Astrocyte (in vitro differentiated cells and primary cell): Measurements from ENCODE around the gene CERS6. TPM values are rescaled to one million over a fixed set of nuclear protein-coding genes. Genes with fewer than 3 reads are reported as not detected.

ENCODE experiments used
- DNase-seq: peaks from one replicate; pipeline ENCODE4 v3.0.0-alpha.2; 2010; ENCODE audit warnings: low read depth
- FAIRE-seq: peaks from 2 replicates; lab custom pipeline; 2011; peaks lifted over from hg19 to GRCh38; lab: Jason Lieb, UNC
- H2AFZ ChIP-seq: 2 replicates; pipeline ENCODE4 v1.6.0; 2012; ENCODE audit warnings: low read depth, low read length, inconsistent platforms
- H3K27ac ChIP-seq: 2 replicates; pipeline ENCODE4 v1.5.1; 2011; ENCODE audit warnings: low read depth, low read length, inconsistent platforms
- H3K27me3 ChIP-seq: 2 replicates; pipeline ENCODE4 v1.6.0; 2011; ENCODE audit warnings: low read length, inconsistent platforms; ENCODE audit not compliant: insufficient read depth
- H3K36me3 ChIP-seq: 2 replicates; pipeline ENCODE4 v1.5.1; 2011; ENCODE audit warnings: low read length, inconsistent platforms; ENCODE audit not compliant: insufficient read depth
- H3K4me1 ChIP-seq: 2 replicates; pipeline ENCODE4 v1.5.1; 2011; ENCODE audit warnings: low read length, inconsistent platforms; ENCODE audit not compliant: insufficient read depth
- H3K4me2 ChIP-seq: 2 replicates; pipeline ENCODE4 v1.6.0; 2012; ENCODE audit warnings: low read length, inconsistent platforms
- H3K4me3 ChIP-seq: 2 replicates; pipeline ENCODE4 v1.5.1; 2011; ENCODE audit warnings: low read depth, mild to moderate bottlenecking, low read length, inconsistent platforms; ENCODE audit not compliant: insufficient read depth
- H3K79me2 ChIP-seq: 2 replicates; pipeline ENCODE4 v1.6.0; 2012; ENCODE audit warnings: mild to moderate bottlenecking, low read length, inconsistent platforms; ENCODE audit not compliant: insufficient read depth
- H3K9ac ChIP-seq: 2 replicates; pipeline ENCODE4 v1.6.0; 2012; ENCODE audit warnings: mild to moderate bottlenecking, low read length, inconsistent platforms
- H3K9me3 ChIP-seq: 2 replicates; pipeline ENCODE4 v1.5.1; 2012; ENCODE audit warnings: low read depth, mild to moderate bottlenecking, low read length, inconsistent platforms; ENCODE audit not compliant: insufficient read depth
- H4K20me1 ChIP-seq: 2 replicates; pipeline ENCODE4 v1.6.0; 2012; ENCODE audit warnings: low read length, inconsistent platforms; ENCODE audit not compliant: insufficient read depth
- H3K27ac Mint-ChIP-seq: one replicate; pipeline ENCODE4 v1.8.0; 2021; ENCODE audit warnings: mild to moderate bottlenecking, mixed read lengths; ENCODE audit not compliant: unreplicated experiment
- H3K27me3 Mint-ChIP-seq: one replicate; pipeline ENCODE4 v1.8.0; 2021; ENCODE audit warnings: low read depth, mixed read lengths; ENCODE audit not compliant: unreplicated experiment
- H3K36me3 Mint-ChIP-seq: one replicate; pipeline ENCODE4 v1.8.0; 2021; ENCODE audit warnings: low read depth, mixed read lengths; ENCODE audit not compliant: unreplicated experiment
- H3K4me1 Mint-ChIP-seq: one replicate; pipeline ENCODE4 v1.8.0; 2021; ENCODE audit warnings: low read depth, mixed read lengths; ENCODE audit not compliant: unreplicated experiment
- H3K4me3 Mint-ChIP-seq: one replicate; pipeline ENCODE4 v1.8.0; 2021; ENCODE audit warnings: mild to moderate bottlenecking, moderate library complexity, mixed read lengths; ENCODE audit not compliant: unreplicated experiment
- H3K9me3 Mint-ChIP-seq: one replicate; pipeline ENCODE4 v1.8.0; 2021; ENCODE audit warnings: mild to moderate bottlenecking, mixed read lengths; ENCODE audit not compliant: unreplicated experiment
- CTCF ChIP-seq: IDR thresholded peaks from 2 replicates; pipeline ENCODE4 v1.5.1; 2011; ENCODE audit warnings: low read depth, mild to moderate bottlenecking, inconsistent platforms, low read length, moderate library complexity; ENCODE audit not compliant: insufficient read depth
- EZH2 ChIP-seq: IDR thresholded peaks from 2 replicates; pipeline ENCODE4 v1.6.1; 2012; ENCODE audit warnings: mild to moderate bottlenecking, low read length, inconsistent platforms; ENCODE audit not compliant: insufficient read depth
- total RNA-seq: library from RNA; stranded (reverse); gene quantifications from 2 replicates; pipeline ENCODE4 v1.2.1, GENCODE V29; 2021

Gene CERS6
- total RNA-seq, 1 donor from 2014 or later, result 23.4 TPM

- no peaks in the 10 kb centered on the region for H3K27me3 Mint-ChIP-seq
- peak overlapping the region; percentile 36 for H3K27ac Mint-ChIP-seq
- Histone ChIP-seq H3K4me3 (no peak overlapping the region), H4K20me1 (peaks cover 18% of the 10 kb centered on the region), H3K9me3 (no peaks in the 10 kb centered on the region), H3K9ac (no peak overlapping the region), H3K79me2 (peaks cover 4% of the 10 kb centered on the region), H2AFZ (no peak overlapping the region), H3K36me3 (no peaks in the 10 kb centered on the region), H3K27me3 (no peaks in the 10 kb centered on the region), H3K27ac (no peak overlapping the region), H3K4me1 (no peaks in the 10 kb centered on the region), H3K4me2 (no peak overlapping the region)
- H3K36me3 Mint-ChIP-seq, result no peaks in the 10 kb centered on the region
- DNase-seq, result no peak
- FAIRE-seq, result no peak
- no peaks in the 10 kb centered on the region for H3K9me3 Mint-ChIP-seq
- no peak for TF ChIP-seq EZH2
- no peak for TF ChIP-seq CTCF
- no peak overlapping the region for H3K4me3 Mint-ChIP-seq
- peaks cover 18% of the 10 kb centered on the region for H3K4me1 Mint-ChIP-seq
Observed at GRCh38 chr2:168470320-168471162, 14.5 kb downstream of the CERS6 start.

- peaks cover 4% of the 10 kb centered on the region for H3K79me2 ChIP-seq
- H3K36me3 ChIP-seq, result no peaks in the 10 kb centered on the region
- H3K4me2 ChIP-seq, result no peak overlapping the region
- Mint-ChIP-seq H3K4me1 (peaks cover 18% of the 10 kb centered on the region), H3K36me3 (no peaks in the 10 kb centered on the region), H3K9me3 (no peaks in the 10 kb centered on the region), H3K4me3 (no peak overlapping the region), H3K27ac (no peak overlapping the region), H3K27me3 (no peaks in the 10 kb centered on the region)
- no peaks in the 10 kb centered on the region for H3K4me1 ChIP-seq
- H4K20me1 ChIP-seq, result peaks cover 18% of the 10 kb centered on the region
- TF ChIP-seq CTCF (no peak), EZH2 (no peak)
- no peak overlapping the region for H2AFZ ChIP-seq
- FAIRE-seq, result no peak
- no peak overlapping the region for H3K27ac ChIP-seq
- no peaks in the 10 kb centered on the region for H3K9me3 ChIP-seq
- no peak for DNase-seq
- no peak overlapping the region for H3K4me3 ChIP-seq
- no peaks in the 10 kb centered on the region for H3K27me3 ChIP-seq
- H3K9ac ChIP-seq, result no peak overlapping the region
Observed at GRCh38 chr2:168471163-168471475, 15.0 kb downstream of the CERS6 start.

GRCh38 chr2:168475636-168476035, 19.6 kb downstream of the CERS6 start:
- DNase-seq, result no peak
- Mint-ChIP-seq H3K36me3 (no peaks in the 10 kb centered on the region), H3K9me3 (no peaks in the 10 kb centered on the region), H3K4me1 (peaks cover 5% of the 10 kb centered on the region), H3K27me3 (no peaks in the 10 kb centered on the region), H3K27ac (no peak overlapping the region), H3K4me3 (no peak overlapping the region)
- TF ChIP-seq EZH2 (no peak), CTCF (no peak)
- Histone ChIP-seq H3K79me2 (no peaks in the 10 kb centered on the region), H3K4me2 (no peak overlapping the region), H3K27ac (no peak overlapping the region), H3K4me1 (no peaks in the 10 kb centered on the region), H3K9me3 (no peaks in the 10 kb centered on the region), H3K27me3 (no peaks in the 10 kb centered on the region), H3K4me3 (no peak overlapping the region), H4K20me1 (peaks cover 8% of the 10 kb centered on the region), H3K36me3 (no peaks in the 10 kb centered on the region), H2AFZ (no peak overlapping the region), H3K9ac (no peak overlapping the region)
- no peak for FAIRE-seq
